Measurements from ENCODE around the gene PDE7B.

PDE7B gene

GRCh38 chr6:136108361-136108945 is 257.0 kb downstream of the PDE7B start:
- Histone ChIP-seq H3K27me3 (ENCODE audit: control insufficient read depth, insufficient read depth, low read length, poor library complexity, severe bottlenecking) (peaks cover 45% of the 10 kb centered on the region), H3K4me3 (ENCODE audit: insufficient read depth, low read depth, low read length) (no peak overlapping the region)
- WGBS, 2 experiments: 78 to 85% methylated on average over 10 of the region's 10 CpGs

GRCh38 chr6:136111831-136112230 is 260.3 kb downstream of the PDE7B start:
- Histone ChIP-seq H3K27me3 (ENCODE audit: control insufficient read depth, insufficient read depth, low read length, poor library complexity, severe bottlenecking) (peaks cover 16% of the 10 kb centered on the region), H3K9me3 (ENCODE audit: control insufficient read depth, low read length) (no peaks in the 10 kb centered on the region), H3K4me3 (ENCODE audit: insufficient read depth, low read depth, low read length) (no peak overlapping the region), H3K27ac (ENCODE audit: insufficient read depth, low read depth, low read length, poor library complexity, severe bottlenecking) (no peak overlapping the region), H3K4me1 (ENCODE audit: control insufficient read depth, insufficient read depth, low read length) (no peaks in the 10 kb centered on the region), H3K36me3 (ENCODE audit: control insufficient read depth, insufficient read depth, low read length) (no peaks in the 10 kb centered on the region)
- WGBS, 2 experiments: 88 to 90% methylated on average over 2 of the region's 2 CpGs

More at GRCh38 chr6:136108361-136108945, 257.0 kb downstream of the PDE7B start:
- Histone ChIP-seq H3K36me3 (ENCODE audit: control insufficient read depth, insufficient read depth, low read length) (no peaks in the 10 kb centered on the region), H3K9me3 (ENCODE audit: control insufficient read depth, low read length) (no peaks in the 10 kb centered on the region), H3K4me1 (ENCODE audit: control insufficient read depth, insufficient read depth, low read length) (peaks cover 12% of the 10 kb centered on the region), H3K27ac (ENCODE audit: insufficient read depth, low read depth, low read length, poor library complexity, severe bottlenecking) (no peak overlapping the region)

GRCh38 chr6:136112262-136112661 is 260.8 kb downstream of the PDE7B start:
- H3K4me3 ChIP-seq (ENCODE audit: insufficient read depth, low read depth, low read length): no peak overlapping the region
- 88 to 91% methylated on average over 3 of the region's 3 CpGs for WGBS, 2 experiments
- H3K27ac ChIP-seq (ENCODE audit: insufficient read depth, low read depth, low read length, poor library complexity, severe bottlenecking): no peak overlapping the region
- H3K36me3 ChIP-seq (ENCODE audit: control insufficient read depth, insufficient read depth, low read length): no peaks in the 10 kb centered on the region
- H3K4me1 ChIP-seq (ENCODE audit: control insufficient read depth, insufficient read depth, low read length): no peaks in the 10 kb centered on the region
- H3K27me3 ChIP-seq (ENCODE audit: control insufficient read depth, insufficient read depth, low read length, poor library complexity, severe bottlenecking): peaks cover 12% of the 10 kb centered on the region
- no peaks in the 10 kb centered on the region for H3K9me3 ChIP-seq (ENCODE audit: control insufficient read depth, low read length)

- no peak overlapping the region for H3K4me3 ChIP-seq (ENCODE audit: insufficient read depth, low read depth, low read length)
- peak overlapping the region; percentile 47 for H3K27ac ChIP-seq (ENCODE audit: insufficient read depth, low read depth, low read length, poor library complexity, severe bottlenecking)
- no peaks in the 10 kb centered on the region for H3K4me1 ChIP-seq (ENCODE audit: control insufficient read depth, insufficient read depth, low read length)
- H3K9me3 ChIP-seq (ENCODE audit: control insufficient read depth, low read length): no peaks in the 10 kb centered on the region
- H3K27me3 ChIP-seq (ENCODE audit: control insufficient read depth, insufficient read depth, low read length, poor library complexity, severe bottlenecking): peaks cover 6% of the 10 kb centered on the region
- H3K36me3 ChIP-seq (ENCODE audit: control insufficient read depth, insufficient read depth, low read length): no peaks in the 10 kb centered on the region
- 39% methylated on average over 5 of the region's 5 CpGs for WGBS, 2 experiments
These were observed 262.3 kb downstream of the PDE7B start for GRCh38 chr6:136113736-136114173.

GRCh38 chr6:136114661-136115060 is 263.2 kb downstream of the PDE7B start:
- H3K4me3 ChIP-seq (ENCODE audit: insufficient read depth, low read depth, low read length): no peak overlapping the region
- H3K27ac ChIP-seq (ENCODE audit: insufficient read depth, low read depth, low read length, poor library complexity, severe bottlenecking): no peak overlapping the region
- H3K4me1 ChIP-seq (ENCODE audit: control insufficient read depth, insufficient read depth, low read length): no peaks in the 10 kb centered on the region
- H3K9me3 ChIP-seq (ENCODE audit: control insufficient read depth, low read length): no peaks in the 10 kb centered on the region
- 92 to 94% methylated on average over 7 of the region's 7 CpGs for WGBS, 2 experiments
- no peaks in the 10 kb centered on the region for H3K36me3 ChIP-seq (ENCODE audit: control insufficient read depth, insufficient read depth, low read length)
- H3K27me3 ChIP-seq (ENCODE audit: control insufficient read depth, insufficient read depth, low read length, poor library complexity, severe bottlenecking): peaks cover 6% of the 10 kb centered on the region

- Histone ChIP-seq H3K9me3 (ENCODE audit: control insufficient read depth, low read length) (no peaks in the 10 kb centered on the region), H3K4me3 (ENCODE audit: insufficient read depth, low read depth, low read length) (no peak overlapping the region), H3K27me3 (ENCODE audit: control insufficient read depth, insufficient read depth, low read length, poor library complexity, severe bottlenecking) (peaks cover 3% of the 10 kb centered on the region), H3K27ac (ENCODE audit: insufficient read depth, low read depth, low read length, poor library complexity, severe bottlenecking) (no peak overlapping the region), H3K36me3 (ENCODE audit: control insufficient read depth, insufficient read depth, low read length) (no peaks in the 10 kb centered on the region), H3K4me1 (ENCODE audit: control insufficient read depth, insufficient read depth, low read length) (no peaks in the 10 kb centered on the region)
- WGBS, 2 experiments: 98 to 100% methylated on average over 1 of the region's 1 CpG
These were observed 264.4 kb downstream of the PDE7B start for GRCh38 chr6:136115941-136116340.

- Histone ChIP-seq H3K36me3 (ENCODE audit: control insufficient read depth, insufficient read depth, low read length) (no peaks in the 10 kb centered on the region), H3K27ac (ENCODE audit: insufficient read depth, low read depth, low read length, poor library complexity, severe bottlenecking) (no peak overlapping the region), H3K4me1 (ENCODE audit: control insufficient read depth, insufficient read depth, low read length) (no peaks in the 10 kb centered on the region), H3K27me3 (ENCODE audit: control insufficient read depth, insufficient read depth, low read length, poor library complexity, severe bottlenecking) (peaks cover 3% of the 10 kb centered on the region), H3K9me3 (ENCODE audit: control insufficient read depth, low read length) (no peaks in the 10 kb centered on the region), H3K4me3 (ENCODE audit: insufficient read depth, low read depth, low read length) (no peak overlapping the region)
- 84 to 85% methylated on average over 2 of the region's 2 CpGs for WGBS, 2 experiments
These were observed 265.6 kb downstream of the PDE7B start for GRCh38 chr6:136117081-136117480.

GRCh38 chr6:136118787-136119186 is 267.3 kb downstream of the PDE7B start:
- Histone ChIP-seq H3K9me3 (ENCODE audit: control insufficient read depth, low read length) (no peaks in the 10 kb centered on the region), H3K4me3 (ENCODE audit: insufficient read depth, low read depth, low read length) (no peak overlapping the region), H3K27ac (ENCODE audit: insufficient read depth, low read depth, low read length, poor library complexity, severe bottlenecking) (no peak overlapping the region), H3K27me3 (ENCODE audit: control insufficient read depth, insufficient read depth, low read length, poor library complexity, severe bottlenecking) (no peaks in the 10 kb centered on the region), H3K36me3 (ENCODE audit: control insufficient read depth, insufficient read depth, low read length) (no peaks in the 10 kb centered on the region), H3K4me1 (ENCODE audit: control insufficient read depth, insufficient read depth, low read length) (no peaks in the 10 kb centered on the region)
- 95 to 98% methylated on average over 4 of the region's 6 CpGs for WGBS, 2 experiments

- Histone ChIP-seq H3K27me3 (ENCODE audit: control insufficient read depth, insufficient read depth, low read length, poor library complexity, severe bottlenecking) (no peaks in the 10 kb centered on the region), H3K36me3 (ENCODE audit: control insufficient read depth, insufficient read depth, low read length) (no peaks in the 10 kb centered on the region), H3K4me1 (ENCODE audit: control insufficient read depth, insufficient read depth, low read length) (no peaks in the 10 kb centered on the region), H3K9me3 (ENCODE audit: control insufficient read depth, low read length) (no peaks in the 10 kb centered on the region), H3K27ac (ENCODE audit: insufficient read depth, low read depth, low read length, poor library complexity, severe bottlenecking) (no peak overlapping the region), H3K4me3 (ENCODE audit: insufficient read depth, low read depth, low read length) (no peak overlapping the region)
- WGBS, 2 experiments: 87 to 100% methylated on average over 1 of the region's 1 CpG
These were observed 272.0 kb downstream of the PDE7B start for GRCh38 chr6:136123468-136123867.

- WGBS, 2 experiments: 88 to 93% methylated on average over 2 of the region's 2 CpGs
- Histone ChIP-seq H3K36me3 (ENCODE audit: control insufficient read depth, insufficient read depth, low read length) (no peaks in the 10 kb centered on the region), H3K9me3 (ENCODE audit: control insufficient read depth, low read length) (no peaks in the 10 kb centered on the region), H3K4me1 (ENCODE audit: control insufficient read depth, insufficient read depth, low read length) (no peaks in the 10 kb centered on the region), H3K4me3 (ENCODE audit: insufficient read depth, low read depth, low read length) (no peak overlapping the region), H3K27me3 (ENCODE audit: control insufficient read depth, insufficient read depth, low read length, poor library complexity, severe bottlenecking) (no peaks in the 10 kb centered on the region), H3K27ac (ENCODE audit: insufficient read depth, low read depth, low read length, poor library complexity, severe bottlenecking) (no peak overlapping the region)
These were observed 274.1 kb downstream of the PDE7B start for GRCh38 chr6:136125585-136125984.

GRCh38 chr6:136127873-136128272 is 276.4 kb downstream of the PDE7B start:
- Histone ChIP-seq H3K36me3 (ENCODE audit: control insufficient read depth, insufficient read depth, low read length) (no peaks in the 10 kb centered on the region), H3K9me3 (ENCODE audit: control insufficient read depth, low read length) (no peaks in the 10 kb centered on the region), H3K27me3 (ENCODE audit: control insufficient read depth, insufficient read depth, low read length, poor library complexity, severe bottlenecking) (no peaks in the 10 kb centered on the region), H3K27ac (ENCODE audit: insufficient read depth, low read depth, low read length, poor library complexity, severe bottlenecking) (no peak overlapping the region), H3K4me3 (ENCODE audit: insufficient read depth, low read depth, low read length) (no peak overlapping the region), H3K4me1 (ENCODE audit: control insufficient read depth, insufficient read depth, low read length) (no peaks in the 10 kb centered on the region)
- WGBS, 2 experiments: 66 to 81% methylated on average over 2 of the region's 2 CpGs
